Astrocyte of the hippocampus (primary cell): ENCODE results near the gene NDUFA12.

ENCODE experiments used
- DNase-seq: peaks from one replicate; pipeline ENCODE4 v3.0.0; 2011; ENCODE audit warnings: low read depth, low spot score

The NDUFA12 gene

DNA sequence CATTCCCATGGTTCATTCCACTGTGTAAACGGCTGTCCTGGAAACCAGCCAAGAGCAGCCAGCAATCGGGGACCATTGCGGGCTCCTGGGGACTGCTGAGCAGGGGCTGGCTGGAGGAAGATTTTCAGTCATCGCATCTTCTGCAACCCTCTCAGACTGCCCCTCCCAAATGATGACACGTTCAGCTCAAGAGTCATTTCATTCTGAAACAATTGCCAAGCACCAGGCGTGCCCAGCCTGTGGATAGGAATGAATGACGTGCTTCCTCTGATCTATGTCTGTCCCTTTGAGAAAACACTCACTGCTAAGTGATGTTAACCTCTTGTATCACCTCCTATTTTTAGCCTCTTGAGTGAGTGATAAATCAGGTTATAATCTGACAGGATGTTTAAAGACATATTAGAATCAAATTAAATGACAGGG, 62.0 kb downstream of the NDUFA12 start:
- peak; percentile 55 for DNase-seq

DNA sequence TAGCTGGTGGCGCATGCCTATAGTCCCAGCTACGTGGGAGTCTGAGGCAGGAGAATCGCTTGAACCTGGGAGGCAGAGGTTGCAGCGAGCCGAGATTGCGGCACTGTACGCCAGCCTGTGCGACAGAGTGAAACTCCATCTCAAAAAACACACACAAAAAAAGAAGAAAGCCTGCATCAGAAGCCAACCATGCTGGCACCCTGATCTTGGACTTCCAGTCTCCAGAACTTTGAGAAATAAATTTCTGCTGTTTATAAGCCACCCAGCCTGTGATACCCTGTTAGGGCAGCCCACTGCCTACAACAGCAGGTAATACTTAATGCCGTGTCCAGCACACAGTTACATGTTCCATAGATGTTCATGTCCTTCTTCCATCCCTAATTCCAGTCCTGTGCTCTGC, 62.7 kb downstream of the NDUFA12 start:
- DNase-seq, result no peak

DNA sequence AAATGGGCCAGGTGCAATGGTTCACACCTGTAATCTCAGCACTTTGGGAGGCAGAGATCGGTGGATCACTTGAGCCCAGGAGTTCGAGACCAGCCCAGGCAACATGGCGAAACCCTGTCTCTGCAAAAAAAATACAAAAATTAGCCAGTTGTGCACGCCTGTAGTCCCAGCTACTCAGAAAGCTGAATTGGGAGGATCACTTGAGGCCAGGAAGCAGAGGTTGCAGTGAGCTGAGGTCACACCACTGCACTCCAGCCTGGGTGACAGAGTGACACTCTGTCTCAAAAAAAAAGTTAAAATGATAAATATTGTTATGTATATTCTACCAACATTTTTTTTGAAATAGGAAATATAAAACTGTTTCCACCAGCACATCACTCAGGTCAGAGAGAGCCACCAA, 64.9 kb downstream of the NDUFA12 start:
- DNase-seq, result no peak

DNA sequence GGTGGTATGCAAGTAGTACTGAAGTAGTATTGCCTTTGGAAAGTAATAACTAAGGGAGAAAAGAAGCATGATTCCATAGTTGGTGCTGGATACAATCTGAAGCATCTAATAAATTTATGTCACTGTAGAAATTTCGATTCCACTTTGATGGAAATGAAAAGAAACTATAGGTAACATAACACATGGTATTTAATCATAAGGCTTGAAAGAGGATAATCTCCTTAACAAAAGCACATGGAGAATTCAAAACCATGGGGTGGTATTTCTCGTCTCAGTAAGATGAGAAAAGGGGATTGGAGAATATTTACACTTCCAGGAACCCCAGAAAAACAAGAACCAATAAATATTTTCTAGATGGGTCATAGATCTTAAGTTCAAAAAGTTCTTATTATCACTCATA, 72.7 kb downstream of the NDUFA12 start:
- no peak for DNase-seq

DNA sequence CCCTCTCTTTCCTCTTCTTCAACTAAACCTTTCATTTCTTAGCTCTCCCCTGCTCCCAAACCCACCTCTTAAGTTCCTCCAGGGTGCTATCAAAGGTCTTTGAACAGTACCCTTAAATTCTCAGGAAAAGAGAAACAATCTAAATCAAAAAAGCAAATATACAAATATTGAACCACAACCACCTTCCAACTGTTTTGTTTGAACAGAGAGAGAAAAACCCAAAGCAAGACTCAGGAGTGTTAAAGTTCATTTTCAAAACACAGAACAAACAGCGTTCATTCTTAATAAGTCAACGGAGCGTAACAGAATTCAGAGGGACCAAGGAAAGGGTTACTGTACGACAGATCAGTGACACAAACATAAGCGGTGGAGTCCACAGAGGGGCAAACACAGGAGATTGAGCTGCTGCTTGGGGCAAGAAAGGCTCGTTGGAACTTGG, 73.3 kb downstream of the NDUFA12 start:
- DNase-seq, result no peak

DNA sequence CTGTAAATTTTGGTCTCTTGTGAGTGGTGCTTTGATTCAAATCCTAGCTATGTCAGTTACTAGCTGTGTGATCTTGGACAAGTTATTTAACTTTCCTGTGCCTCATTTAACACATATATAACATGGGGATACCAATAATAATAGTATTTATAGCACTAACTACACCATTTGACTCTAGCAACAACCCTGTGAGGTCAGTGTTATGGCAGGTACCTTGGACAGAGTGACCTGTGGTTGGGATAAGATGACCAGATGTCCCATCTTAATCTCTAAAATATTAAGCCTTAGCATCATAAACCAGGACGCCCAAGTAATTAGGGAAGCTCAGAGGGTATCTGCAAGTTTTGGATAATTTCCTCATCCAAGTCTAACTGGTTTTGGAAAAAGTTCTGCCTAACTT, 73.7 kb downstream of the NDUFA12 start:
- DNase-seq, result no peak

DNA sequence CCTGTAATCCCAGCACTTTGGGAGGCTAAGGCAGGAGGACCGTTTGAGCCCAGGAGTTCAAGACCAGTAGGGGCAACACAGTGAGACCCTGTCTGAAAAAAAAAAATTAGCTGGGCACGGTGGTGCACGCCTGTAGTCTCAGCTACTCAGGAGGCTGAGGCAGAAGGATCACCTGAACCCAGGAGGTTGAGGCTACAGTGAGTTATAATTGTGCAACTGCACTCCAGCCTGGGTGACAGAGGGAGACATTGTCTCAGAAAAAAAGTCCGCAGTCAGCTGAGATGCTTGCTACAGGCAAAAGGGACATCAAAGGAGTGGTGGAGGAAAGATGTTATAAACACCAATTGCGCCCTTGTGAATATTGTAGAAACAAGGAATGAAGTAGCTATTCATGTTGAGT, 77.8 kb downstream of the NDUFA12 start:
- no peak for DNase-seq

DNA sequence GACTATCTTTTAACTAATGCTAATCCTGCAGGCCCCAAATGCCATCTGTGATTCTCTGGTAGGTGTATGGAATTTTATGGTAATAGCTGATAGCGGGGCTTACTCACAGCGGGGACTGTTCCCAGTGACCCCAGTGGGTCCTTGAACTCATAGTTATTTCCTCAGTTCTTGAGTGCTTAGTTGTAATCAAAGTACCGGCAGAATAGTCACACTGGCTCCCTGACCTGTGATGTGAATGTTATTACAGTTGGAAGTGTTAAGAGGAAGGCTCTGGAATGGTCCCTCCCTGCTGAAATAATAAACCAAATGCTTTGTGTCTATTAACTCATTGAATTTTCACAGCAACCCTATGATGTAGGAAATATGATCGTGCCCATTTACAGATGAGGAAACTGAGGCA, 78.3 kb downstream of the NDUFA12 start:
- no peak for DNase-seq

DNA sequence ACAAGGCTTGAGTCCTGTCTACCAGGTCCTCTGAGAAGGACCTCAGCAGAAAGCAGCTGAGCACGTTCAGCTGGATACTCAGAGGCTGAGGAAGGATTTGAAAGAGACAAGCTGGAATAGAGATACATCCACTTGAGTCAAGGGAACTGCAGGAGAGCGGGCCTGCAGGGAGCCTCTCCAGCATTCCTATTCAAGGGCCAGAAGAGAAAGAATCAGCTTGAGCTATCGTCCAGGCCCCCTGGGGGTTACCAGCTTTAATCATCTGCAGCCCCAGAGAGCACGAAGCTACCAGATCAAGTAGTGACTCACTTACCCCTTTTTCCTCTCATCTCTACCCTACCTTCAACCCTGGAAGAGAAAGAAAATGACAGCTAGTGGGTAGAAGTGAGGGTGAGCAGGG, 80.9 kb downstream of the NDUFA12 start:
- no peak for DNase-seq
